IMR-90 (cell line): Measurements from ENCODE around the gene SLX4.

Experiments
- BHLHE40 ChIP-seq: fragments of 150-350 bp; IDR thresholded peaks from 2 replicates; pipeline ENCODE4 v1.6.1; 2016; ENCODE audit warnings: mild to moderate bottlenecking, low read depth, low read length
- MXI1 ChIP-seq: IDR thresholded peaks from 2 replicates; pipeline ENCODE4 v1.6.1; 2012; ENCODE audit warnings: low read depth, mild to moderate bottlenecking, low read length, moderate library complexity, borderline replicate concordance
- TF ChIP-seq, protein P1 (sequence below): conservative IDR thresholded peaks from 2 replicates; pipeline ENCODE4 v1.5.1; 2012; ENCODE audit warnings: mild to moderate bottlenecking, low read depth, low read length, improper control_type of control experiment

- TF ChIP-seq, protein P1, sequence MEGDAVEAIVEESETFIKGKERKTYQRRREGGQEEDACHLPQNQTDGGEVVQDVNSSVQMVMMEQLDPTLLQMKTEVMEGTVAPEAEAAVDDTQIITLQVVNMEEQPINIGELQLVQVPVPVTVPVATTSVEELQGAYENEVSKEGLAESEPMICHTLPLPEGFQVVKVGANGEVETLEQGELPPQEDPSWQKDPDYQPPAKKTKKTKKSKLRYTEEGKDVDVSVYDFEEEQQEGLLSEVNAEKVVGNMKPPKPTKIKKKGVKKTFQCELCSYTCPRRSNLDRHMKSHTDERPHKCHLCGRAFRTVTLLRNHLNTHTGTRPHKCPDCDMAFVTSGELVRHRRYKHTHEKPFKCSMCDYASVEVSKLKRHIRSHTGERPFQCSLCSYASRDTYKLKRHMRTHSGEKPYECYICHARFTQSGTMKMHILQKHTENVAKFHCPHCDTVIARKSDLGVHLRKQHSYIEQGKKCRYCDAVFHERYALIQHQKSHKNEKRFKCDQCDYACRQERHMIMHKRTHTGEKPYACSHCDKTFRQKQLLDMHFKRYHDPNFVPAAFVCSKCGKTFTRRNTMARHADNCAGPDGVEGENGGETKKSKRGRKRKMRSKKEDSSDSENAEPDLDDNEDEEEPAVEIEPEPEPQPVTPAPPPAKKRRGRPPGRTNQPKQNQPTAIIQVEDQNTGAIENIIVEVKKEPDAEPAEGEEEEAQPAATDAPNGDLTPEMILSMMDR = no peak
- no peak for TF ChIP-seq MXI1
- TF ChIP-seq BHLHE40 = no peak
These were observed 47.1 kb downstream of the SLX4 start for GRCh38 chr16:3564130-3564888.
